Fibroblast of mammary gland (primary cell): ENCODE data around the gene RPL13A.

Experiments used
- DNase-seq: peaks from one replicate; pipeline ENCODE4 v3.0.0-alpha.2; 2010; ENCODE audit warnings: low read depth
- H3K4me3 ChIP-seq: 2 replicates; pipeline ENCODE4 v1.5.1; 2011; ENCODE audit warnings: low read depth, mild to moderate bottlenecking, low read length, moderate library complexity; ENCODE audit not compliant: control insufficient read depth
- TF ChIP-seq, protein P1 (sequence below): conservative IDR thresholded peaks from 2 replicates; pipeline ENCODE4 v1.5.1; 2011; ENCODE audit warnings: low read depth, low read length, inconsistent platforms; ENCODE audit not compliant: control insufficient read depth, insufficient read depth

RPL13A gene

GRCh38 chr19:49481020-49481683 is 6.3 kb upstream of the RPL13A start:
- DNase-seq, result no peak
- H3K4me3 ChIP-seq, result no peak overlapping the region
- TF ChIP-seq, protein P1, sequence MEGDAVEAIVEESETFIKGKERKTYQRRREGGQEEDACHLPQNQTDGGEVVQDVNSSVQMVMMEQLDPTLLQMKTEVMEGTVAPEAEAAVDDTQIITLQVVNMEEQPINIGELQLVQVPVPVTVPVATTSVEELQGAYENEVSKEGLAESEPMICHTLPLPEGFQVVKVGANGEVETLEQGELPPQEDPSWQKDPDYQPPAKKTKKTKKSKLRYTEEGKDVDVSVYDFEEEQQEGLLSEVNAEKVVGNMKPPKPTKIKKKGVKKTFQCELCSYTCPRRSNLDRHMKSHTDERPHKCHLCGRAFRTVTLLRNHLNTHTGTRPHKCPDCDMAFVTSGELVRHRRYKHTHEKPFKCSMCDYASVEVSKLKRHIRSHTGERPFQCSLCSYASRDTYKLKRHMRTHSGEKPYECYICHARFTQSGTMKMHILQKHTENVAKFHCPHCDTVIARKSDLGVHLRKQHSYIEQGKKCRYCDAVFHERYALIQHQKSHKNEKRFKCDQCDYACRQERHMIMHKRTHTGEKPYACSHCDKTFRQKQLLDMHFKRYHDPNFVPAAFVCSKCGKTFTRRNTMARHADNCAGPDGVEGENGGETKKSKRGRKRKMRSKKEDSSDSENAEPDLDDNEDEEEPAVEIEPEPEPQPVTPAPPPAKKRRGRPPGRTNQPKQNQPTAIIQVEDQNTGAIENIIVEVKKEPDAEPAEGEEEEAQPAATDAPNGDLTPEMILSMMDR, result no peak

DNA sequence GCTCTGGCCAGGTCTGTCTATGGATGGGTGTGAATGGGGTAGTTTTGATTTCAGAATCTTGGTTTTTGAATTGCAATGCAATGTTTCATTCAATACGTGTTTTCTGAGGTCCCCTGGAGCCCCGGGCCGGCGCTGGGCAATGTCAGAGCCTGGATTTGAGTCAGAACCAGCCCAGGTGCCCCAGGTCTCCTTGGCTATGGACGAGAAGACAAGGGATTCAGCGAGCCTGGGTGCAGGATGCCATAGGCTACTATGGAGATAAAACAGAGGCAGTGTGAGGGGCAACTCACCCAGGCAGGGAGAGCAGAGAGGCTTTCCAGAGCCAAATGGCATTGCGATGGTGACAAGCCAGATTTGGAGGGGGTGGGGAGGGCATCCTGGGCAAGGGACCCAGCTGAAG is 1.2 kb upstream of the RPL13A start:
- TF ChIP-seq, protein P1, result no peak
- DNase-seq, result no peak
- no peak overlapping the region for H3K4me3 ChIP-seq

- no peak overlapping the region for H3K4me3 ChIP-seq
- TF ChIP-seq, protein P1, result no peak
- DNase-seq, result no peak
Measured at GRCh38 chr19:49486710-49487276, 615 bp upstream of the RPL13A start.

DNA sequence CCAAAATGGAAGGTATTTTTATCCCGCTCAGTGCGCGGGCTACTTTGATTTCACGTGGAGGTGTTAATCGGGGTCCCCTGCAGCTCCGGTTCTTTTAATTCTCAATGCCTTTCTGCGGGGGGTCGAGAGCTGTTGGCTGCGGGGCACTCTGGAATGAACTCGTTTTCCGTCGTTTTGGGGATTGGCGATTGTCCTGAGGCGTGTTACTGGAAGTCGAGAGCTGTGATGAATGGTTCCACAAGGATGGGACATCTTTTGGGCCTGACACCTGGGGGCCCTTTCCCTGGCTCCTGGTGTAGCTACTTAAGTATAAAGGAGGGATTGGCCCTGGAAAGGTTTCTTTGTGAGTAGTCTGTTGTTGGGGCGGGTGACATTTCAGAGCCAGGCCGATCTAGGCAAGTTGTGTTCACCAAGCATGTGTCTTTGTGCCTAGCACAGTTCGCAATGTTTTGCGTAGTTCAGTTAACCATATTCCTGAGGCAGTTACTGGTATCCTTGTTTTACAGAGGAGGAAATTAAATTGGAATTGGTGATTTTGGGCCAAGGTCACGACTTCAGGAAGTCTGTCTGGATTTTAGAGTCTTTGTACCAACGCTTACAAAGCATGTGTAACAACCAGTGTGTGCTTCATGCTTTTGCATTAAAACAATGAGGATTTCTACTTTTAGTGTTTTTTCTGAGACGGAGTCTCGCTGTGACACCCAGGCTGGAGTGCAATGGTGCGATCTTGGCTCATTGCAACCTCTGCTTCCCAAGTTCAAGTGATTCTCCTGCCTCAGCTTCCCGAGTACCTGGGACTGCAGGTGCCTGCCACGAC is 846 bp downstream of the RPL13A start:
- TF ChIP-seq, protein P1, result no peak
- DNase-seq, result no peak

GRCh38 chr19:49488863-49489537 is 1.6 kb downstream of the RPL13A start:
- TF ChIP-seq, protein P1, result no peak
- DNase-seq, result no peak
- peak overlapping the region; percentile 100 for H3K4me3 ChIP-seq

More for the DNA sequence above, 846 bp downstream of the RPL13A start:
- H3K4me3 ChIP-seq, result peak overlapping the region; percentile 100

DNA sequence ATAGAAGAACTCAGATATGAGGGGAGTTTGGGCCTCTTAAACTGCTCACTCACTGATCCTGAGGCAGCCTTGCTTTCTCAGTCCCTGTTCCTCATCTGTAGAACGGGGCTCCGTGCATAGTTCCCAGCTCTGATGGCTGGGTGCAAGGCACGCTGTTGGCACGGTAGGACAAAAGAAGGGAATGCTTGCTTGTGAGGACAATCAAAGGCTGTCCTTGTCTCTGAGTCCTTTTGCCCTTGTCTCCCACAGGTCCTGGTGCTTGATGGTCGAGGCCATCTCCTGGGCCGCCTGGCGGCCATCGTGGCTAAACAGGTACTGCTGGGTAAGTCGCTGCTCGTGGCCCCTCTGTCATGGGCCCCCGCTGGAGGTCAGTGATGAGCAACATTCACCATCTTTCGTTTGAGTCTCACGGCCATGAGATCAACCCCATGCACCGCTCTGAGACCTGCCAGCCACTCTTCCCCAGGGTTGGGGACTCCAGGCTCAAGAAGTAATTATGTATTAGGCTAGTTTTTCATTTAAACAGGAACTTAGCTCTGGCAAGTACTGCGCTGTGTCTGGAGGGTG is 2.3 kb downstream of the RPL13A start:
- TF ChIP-seq, protein P1, result no peak
- peak overlapping the region; percentile 100 for H3K4me3 ChIP-seq
- peak; percentile 52 for DNase-seq
